ENCODE results near the gene KDM1B.

- TF ChIP-seq CTCF (IDR thresholded peaks at IDR 0.05) (no peak), TAF1 (IDR thresholded peaks at IDR 0.05; ENCODE audit: borderline replicate concordance, low read depth, low read length) (no peak), RFX5 (IDR thresholded peaks at IDR 0.05; ENCODE audit: low read length) (no peak), RXRA (IDR thresholded peaks at IDR 0.05; ENCODE audit: borderline replicate concordance, low read depth) (no peak)
Measured at GRCh38 chr6:18219591-18219990, 64.4 kb downstream of the KDM1B start.

Data from SK-N-SH (cell line).